ENCODE results near the gene CDK2AP2.

- TF ChIP-seq POLR2A (IDR thresholded peaks at IDR 0.05; ENCODE audit: low read depth, low read length), result no peak
- no peak for TF ChIP-seq POLR2AphosphoS5 (IDR thresholded peaks at IDR 0.05; ENCODE audit: low read depth, low read length)
These were observed 15.9 kb upstream of the CDK2AP2 start for GRCh38 chr11:67523556-67524479.
